H1 (cell line): ENCODE measurements around the gene ACTR6. TPM values are rescaled to one million over a fixed set of nuclear protein-coding genes. Genes with fewer than 3 reads are reported as not detected.
"Not testable (repeated sequence)": the region's sequence is repeated elsewhere in the genome, so short reads cannot be mapped to it uniquely, and the experiment has no call there.

Experiments used
- CTCF ChIA-PET: fragments of 300-600 bp; sonication (Branson Sonifier 250); formaldehyde crosslinking; loops from one replicate; lab custom pipeline; 2021; ENCODE audit not compliant: partially characterized antibody; lab: Charles Lee
- POLR2A ChIA-PET: fragments of 300-600 bp; sonication (Branson Sonifier 250); formaldehyde crosslinking; loops from one replicate; lab custom pipeline; 2021; ENCODE audit warnings: inconsistent platforms; ENCODE audit not compliant: partially characterized antibody; lab: Charles Lee
- DNase-seq, 2 experiments: peaks; one replicate each; pipeline versions ENCODE4 v3.0.0 to v3.0.0-alpha.2; 2010 to 2022; ENCODE audit warnings: low spot score in 2 of 2, low read depth in 1 of 2, mixed read lengths in 1 of 2
- FAIRE-seq: peaks from 2 replicates; lab custom pipeline; 2011; peaks lifted over from hg19 to GRCh38; lab: Jason Lieb, UNC
- H2AFZ ChIP-seq: 2 replicates; pipeline ENCODE4 v1.8.1; 2012; ENCODE audit warnings: low read length, inconsistent platforms
- H2AK5ac ChIP-seq: 2 replicates; pipeline ENCODE4 v1.6.1; 2013; ENCODE audit warnings: low read depth, low read length
- H2BK120ac ChIP-seq: replicated peaks from 2 replicates; pipeline ENCODE3; 2013; ENCODE audit warnings: low read depth, low read length, inconsistent platforms
- H2BK12ac ChIP-seq: 2 replicates; pipeline ENCODE4 v1.6.1; 2013; ENCODE audit warnings: low read depth, low read length
- H2BK15ac ChIP-seq: 2 replicates; pipeline ENCODE4 v1.6.1; 2013; ENCODE audit warnings: low read length
- H2BK20ac ChIP-seq: 2 replicates; pipeline ENCODE4 v1.6.1; 2013; ENCODE audit warnings: low read length
- H2BK5ac ChIP-seq: 2 replicates; pipeline ENCODE4 v1.6.1; 2013; ENCODE audit warnings: low read depth, low read length
- H3K14ac ChIP-seq: 2 replicates; pipeline ENCODE4 v1.6.1; 2013; ENCODE audit warnings: inconsistent platforms; ENCODE audit not compliant: insufficient read length
- H3K18ac ChIP-seq: 2 replicates; pipeline ENCODE4 v1.6.1; 2013; ENCODE audit warnings: low read length; ENCODE audit errors: extremely low read depth
- H3K23ac ChIP-seq: 2 replicates; pipeline ENCODE4 v1.6.1; 2013; ENCODE audit warnings: inconsistent platforms; ENCODE audit not compliant: insufficient read length
- H3K23me2 ChIP-seq: 2 replicates; pipeline ENCODE4 v1.6.1; 2013; ENCODE audit warnings: low read depth, low read length
- H3K27ac ChIP-seq: 2 replicates; pipeline ENCODE4 v1.6.1; 2011; ENCODE audit warnings: low read depth, low read length, inconsistent platforms
- H3K27me3 ChIP-seq, 4 experiments: replicated peaks in 1 of 4; 1 replicate in 1 of 4; 2 replicates in 3 of 4; pipeline versions ENCODE4 v1.6.1 to v1.8.1; 2011 to 2013; ENCODE audit warnings: low read length in 3 of 4, mild to moderate bottlenecking in 3 of 4, inconsistent platforms in 2 of 4, mixed read lengths in 2 of 4, moderate library complexity in 1 of 4; ENCODE audit not compliant: control insufficient read depth in 3 of 4, insufficient read depth in 3 of 4; ENCODE audit errors: extremely low read depth in 1 of 4
- H3K36me3 ChIP-seq, 4 experiments: 2 replicates each; pipeline versions ENCODE4 v1.6.1 to v1.8.1; 2011 to 2013; ENCODE audit warnings: mild to moderate bottlenecking in 4 of 4, low read length in 3 of 4, moderate library complexity in 2 of 4, control low read depth in 1 of 4, inconsistent platforms in 1 of 4; ENCODE audit not compliant: insufficient read depth in 4 of 4, control insufficient read depth in 2 of 4
- H3K4ac ChIP-seq: replicated peaks from 2 replicates; pipeline ENCODE3; 2013; ENCODE audit warnings: low read length, low read depth, mixed read lengths, inconsistent platforms; ENCODE audit not compliant: insufficient read length
- H3K4me1 ChIP-seq, 4 experiments: replicated peaks in 1 of 4; 1 replicate in 1 of 4; 2 replicates in 3 of 4; pipeline versions ENCODE4 v1.6.1 to v1.8.1; 2011 to 2013; ENCODE audit warnings: low read length in 3 of 4, inconsistent platforms in 2 of 4, mixed read lengths in 1 of 4; ENCODE audit not compliant: insufficient read depth in 4 of 4, control insufficient read depth in 3 of 4
- H3K4me2 ChIP-seq, 2 experiments: 2 replicates each; pipeline versions ENCODE4 v1.6.1 to v1.8.1; 2011 to 2013; ENCODE audit warnings: low read depth in 2 of 2, low read length in 2 of 2, control low read depth in 1 of 2, inconsistent platforms in 1 of 2, mild to moderate bottlenecking in 1 of 2; ENCODE audit not compliant: insufficient read depth in 1 of 2
- H3K4me3 ChIP-seq, 4 experiments: fragments of 200-600, 300-600 bp in 1 of 4; sonication (generic), shearing (Covaris generic), sonication (Bioruptor Twin) in 1 of 4; 2 replicates each; pipeline versions ENCODE4 v1.5.1 to v1.8.1; 2011 to 2016; ENCODE audit warnings: low read length in 4 of 4, low read depth in 3 of 4, control low read depth in 2 of 4, inconsistent platforms in 2 of 4, mild to moderate bottlenecking in 2 of 4, mixed read lengths in 1 of 4, moderate library complexity in 1 of 4; ENCODE audit not compliant: insufficient read depth in 2 of 4; ENCODE audit errors: extremely low read depth in 1 of 4
- H3K56ac ChIP-seq: replicated peaks from 2 replicates; pipeline ENCODE3; 2013; ENCODE audit warnings: low read depth, mild to moderate bottlenecking, mixed read lengths, low read length, inconsistent platforms; ENCODE audit not compliant: insufficient read length
- H3K79me1 ChIP-seq: 2 replicates; pipeline ENCODE4 v1.6.1; 2013; ENCODE audit warnings: low read depth, low read length, control low read depth
- H3K79me2 ChIP-seq, 2 experiments: 2 replicates each; pipeline versions ENCODE4 v1.6.1 to v1.8.1; 2012 to 2013; ENCODE audit warnings: low read length in 2 of 2, mild to moderate bottlenecking in 2 of 2, inconsistent platforms in 1 of 2; ENCODE audit not compliant: insufficient read depth in 2 of 2, control insufficient read depth in 1 of 2
- H3K9ac ChIP-seq, 4 experiments: replicated peaks in 1 of 4; 1 replicate in 1 of 4; 2 replicates in 3 of 4; pipeline versions ENCODE4 v1.6.1 to v1.8.1; 2011 to 2013; ENCODE audit warnings: low read depth in 3 of 4, low read length in 3 of 4, control low read depth in 2 of 4, mild to moderate bottlenecking in 2 of 4, moderate library complexity in 2 of 4, inconsistent platforms in 1 of 4; ENCODE audit errors: extremely low read depth in 1 of 4
- H3K9me3 ChIP-seq, 2 experiments: 2 replicates each; pipeline versions ENCODE4 v1.6.1 to v1.8.1; 2012 to 2013; ENCODE audit warnings: mild to moderate bottlenecking in 2 of 2, moderate library complexity in 2 of 2, control low read depth in 1 of 2, inconsistent platforms in 1 of 2, low read depth in 1 of 2, low read length in 1 of 2, mixed read lengths in 1 of 2; ENCODE audit not compliant: insufficient read depth in 2 of 2
- H4K20me1 ChIP-seq, 2 experiments: replicated peaks in 1 of 2; 2 replicates each; pipeline versions ENCODE3 to v1.8.1; 2011 to 2013; ENCODE audit warnings: inconsistent platforms in 2 of 2, low read length in 2 of 2, mild to moderate bottlenecking in 1 of 2; ENCODE audit not compliant: insufficient read depth in 2 of 2, control insufficient read depth in 1 of 2
- H4K5ac ChIP-seq: 2 replicates; pipeline ENCODE4 v1.6.1; 2013; ENCODE audit warnings: low read length, low read depth, mixed read lengths, inconsistent platforms; ENCODE audit not compliant: insufficient read length
- H4K8ac ChIP-seq: 2 replicates; pipeline ENCODE4 v1.8.0; 2013; ENCODE audit warnings: mild to moderate bottlenecking, moderate library complexity, low read length, inconsistent platforms; ENCODE audit not compliant: insufficient read depth; ENCODE audit errors: extremely low read depth
- H4K91ac ChIP-seq: replicated peaks from 2 replicates; pipeline ENCODE3; 2013; ENCODE audit warnings: low read length, mixed read lengths, inconsistent platforms; ENCODE audit not compliant: insufficient read length
- WGBS, 2 experiments: shearing (Covaris generic) in 1 of 2; methylation state at CpG; one replicate each; pipeline versions ENCODE4 v1.1.6 to v1.1.7; 2013 to 2015; ENCODE audit warnings: low lambda C conversion rate in 2 of 2, mixed read lengths in 2 of 2, inconsistent platforms in 1 of 2, low coverage in 1 of 2, missing lambda C conversion rate in 1 of 2; ENCODE audit not compliant: insufficient replicate concordance in 2 of 2, insufficient coverage in 1 of 2, insufficient read length in 1 of 2; ENCODE audit errors: extremely low coverage in 1 of 2, missing lambda C conversion rate in 1 of 2; 5-methylcytosine and 5-hydroxymethylcytosine counted together
- polyA plus RNA-seq, 7 experiments: library from polyadenylated mRNA; depleted of rRNA in 3 of 7; stranded (reverse) in 5 of 7; unstranded in 2 of 7; fragments of >200 nt in 5 of 7; fragments of 200-250 nt in 2 of 7; gene quantifications; 1 replicate in 5 of 7; 2 replicates in 1 of 7; 4 replicates in 1 of 7; pipeline versions ENCODE4 v1.2.1 to v1.2.3, GENCODE V29; 2011 to 2013; ENCODE audit warnings: missing spikeins in 2 of 7, mixed read lengths in 2 of 7
- total RNA-seq: library from RNA; stranded (reverse); fragmentation: NEBNext Ultra II Directional; extraction: Animal tissue kit (Norgen Biotek cat#: 25700); gene quantifications from 2 replicates; pipeline ENCODE4 v1.2.1, GENCODE V29; 2021

The ACTR6 gene
- total and polyA plus RNA-seq, 2 of the 8 experiments (the other 6 are each of a cell fraction or from before 2014, with no cell fraction given), result 10.2 to 36.8 TPM

DNA sequence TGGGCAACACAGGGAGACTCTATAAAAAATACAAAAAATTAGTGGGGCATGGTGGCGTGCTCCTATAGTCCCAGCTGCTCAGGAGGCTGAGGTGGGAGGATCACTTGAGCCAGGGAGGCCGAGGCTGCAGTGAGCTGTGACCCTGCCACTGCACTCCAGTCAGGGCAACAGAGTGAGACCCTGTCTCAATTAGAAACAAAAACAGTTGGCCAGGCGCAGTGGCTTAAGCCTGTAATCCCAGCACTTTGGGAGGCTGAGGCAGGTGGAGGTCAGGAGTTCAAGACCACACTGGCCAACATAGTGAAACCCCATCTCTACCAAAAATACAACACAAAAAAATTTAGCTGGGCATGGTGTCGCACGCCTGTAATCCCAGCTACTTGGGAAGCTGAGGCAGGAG is 64.5 kb downstream of the ACTR6 start:
- not testable (repeated sequence) for H3K23me2 ChIP-seq
- CTCF ChIA-PET, result interaction anchor here (0.7 to 1.1 kb wide), 2 partner anchors 30 to 83 kb away, joined by 3 to 4 read pairs; no protein-coding TSS in a partner anchor

More for the DNA sequence above, 64.5 kb downstream of the ACTR6 start:
- H3K4me2 ChIP-seq, H3K4me1 ChIP-seq, H2BK15ac ChIP-seq, H3K27ac ChIP-seq, H4K8ac ChIP-seq, H3K18ac ChIP-seq, H3K4me3 ChIP-seq, H3K14ac ChIP-seq, H2AK5ac ChIP-seq, H3K23ac ChIP-seq, H2BK20ac ChIP-seq, H3K4ac ChIP-seq, H3K9ac ChIP-seq, H3K36me3 ChIP-seq, H3K27me3 ChIP-seq, H3K9me3 ChIP-seq, H4K5ac ChIP-seq, H2BK120ac ChIP-seq, H2BK5ac ChIP-seq, H4K91ac ChIP-seq, H3K79me1 ChIP-seq, H2AFZ ChIP-seq, DNase-seq, H2BK12ac ChIP-seq, H4K20me1 ChIP-seq, FAIRE-seq, H3K56ac ChIP-seq: not testable (repeated sequence)
- H3K79me2 ChIP-seq, result peaks cover 0 to 25% of the 10 kb centered on the region in 2 experiments; a peak in 3 of 4 replicates
- POLR2A ChIA-PET, result interaction anchor here (0.8 to 1.3 kb wide), 2 partner anchors 10 to 19 kb away, joined by 3 read pairs; no protein-coding TSS in a partner anchor
- WGBS, 2 experiments, result 85% methylated on average over 5 of the region's 5 CpGs; no CpG with 5 or more reads in 1 of the 2 experiments
